Vagina (tissue), 2 donors: ENCODE data around the gene KCNK2.

Experiments used
- POLR2A ChIP-seq, 2 donors: fragments of 450-650 bp; IDR thresholded peaks; one replicate each; pipeline ENCODE4 v1.6.1; 2017; ENCODE audit warnings: antibody characterized with exemption in 2 of 2, mild to moderate bottlenecking in 2 of 2, moderate library complexity in 2 of 2
- TF ChIP-seq, protein P1 (sequence below), 3 experiments: fragments of 450-650 bp in 2 of 3; fragments of 200-600 bp in 1 of 3; sonication (generic) in 1 of 3; IDR thresholded peaks; one replicate each; pipeline ENCODE4 v1.5.1; 2017 to 2019; ENCODE audit warnings: antibody characterized with exemption in 3 of 3, mild to moderate bottlenecking in 2 of 3, moderate library complexity in 2 of 3

GRCh38 chr1:215228193-215228592 lies 145.7 kb downstream of the KCNK2 start:
- TF ChIP-seq, protein P1, sequence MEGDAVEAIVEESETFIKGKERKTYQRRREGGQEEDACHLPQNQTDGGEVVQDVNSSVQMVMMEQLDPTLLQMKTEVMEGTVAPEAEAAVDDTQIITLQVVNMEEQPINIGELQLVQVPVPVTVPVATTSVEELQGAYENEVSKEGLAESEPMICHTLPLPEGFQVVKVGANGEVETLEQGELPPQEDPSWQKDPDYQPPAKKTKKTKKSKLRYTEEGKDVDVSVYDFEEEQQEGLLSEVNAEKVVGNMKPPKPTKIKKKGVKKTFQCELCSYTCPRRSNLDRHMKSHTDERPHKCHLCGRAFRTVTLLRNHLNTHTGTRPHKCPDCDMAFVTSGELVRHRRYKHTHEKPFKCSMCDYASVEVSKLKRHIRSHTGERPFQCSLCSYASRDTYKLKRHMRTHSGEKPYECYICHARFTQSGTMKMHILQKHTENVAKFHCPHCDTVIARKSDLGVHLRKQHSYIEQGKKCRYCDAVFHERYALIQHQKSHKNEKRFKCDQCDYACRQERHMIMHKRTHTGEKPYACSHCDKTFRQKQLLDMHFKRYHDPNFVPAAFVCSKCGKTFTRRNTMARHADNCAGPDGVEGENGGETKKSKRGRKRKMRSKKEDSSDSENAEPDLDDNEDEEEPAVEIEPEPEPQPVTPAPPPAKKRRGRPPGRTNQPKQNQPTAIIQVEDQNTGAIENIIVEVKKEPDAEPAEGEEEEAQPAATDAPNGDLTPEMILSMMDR (IDR thresholded peaks at IDR 0.05), result no peak
- no peak for TF ChIP-seq POLR2A (IDR thresholded peaks at IDR 0.05)
